H1 (cell line): ENCODE data around the gene HECTD4. TPM values are rescaled to one million over a fixed set of nuclear protein-coding genes. Genes with fewer than 3 reads are reported as not detected.

Source experiments
- CTCF ChIA-PET: fragments of 300-600 bp; sonication (Branson Sonifier 250); formaldehyde crosslinking; loops from one replicate; lab custom pipeline; 2021; ENCODE audit not compliant: partially characterized antibody; lab: Charles Lee
- POLR2A ChIA-PET: fragments of 300-600 bp; sonication (Branson Sonifier 250); formaldehyde crosslinking; loops from one replicate; lab custom pipeline; 2021; ENCODE audit warnings: inconsistent platforms; ENCODE audit not compliant: partially characterized antibody; lab: Charles Lee
- DNase-seq, 2 experiments: peaks; one replicate each; pipeline versions ENCODE4 v3.0.0 to v3.0.0-alpha.2; 2010 to 2022; ENCODE audit warnings: low spot score in 2 of 2, low read depth in 1 of 2, mixed read lengths in 1 of 2
- FAIRE-seq: peaks from 2 replicates; lab custom pipeline; 2011; peaks lifted over from hg19 to GRCh38; lab: Jason Lieb, UNC
- H2AFZ ChIP-seq: 2 replicates; pipeline ENCODE4 v1.8.1; 2012; ENCODE audit warnings: low read length, inconsistent platforms
- H2AK5ac ChIP-seq: 2 replicates; pipeline ENCODE4 v1.6.1; 2013; ENCODE audit warnings: low read depth, low read length
- H2BK120ac ChIP-seq: replicated peaks from 2 replicates; pipeline ENCODE3; 2013; ENCODE audit warnings: low read depth, low read length, inconsistent platforms
- H2BK12ac ChIP-seq: 2 replicates; pipeline ENCODE4 v1.6.1; 2013; ENCODE audit warnings: low read depth, low read length
- H2BK15ac ChIP-seq: 2 replicates; pipeline ENCODE4 v1.6.1; 2013; ENCODE audit warnings: low read length
- H2BK20ac ChIP-seq: 2 replicates; pipeline ENCODE4 v1.6.1; 2013; ENCODE audit warnings: low read length
- H2BK5ac ChIP-seq: 2 replicates; pipeline ENCODE4 v1.6.1; 2013; ENCODE audit warnings: low read depth, low read length
- H3K14ac ChIP-seq: 2 replicates; pipeline ENCODE4 v1.6.1; 2013; ENCODE audit warnings: inconsistent platforms; ENCODE audit not compliant: insufficient read length
- H3K18ac ChIP-seq: 2 replicates; pipeline ENCODE4 v1.6.1; 2013; ENCODE audit warnings: low read length; ENCODE audit errors: extremely low read depth
- H3K23ac ChIP-seq: 2 replicates; pipeline ENCODE4 v1.6.1; 2013; ENCODE audit warnings: inconsistent platforms; ENCODE audit not compliant: insufficient read length
- H3K23me2 ChIP-seq: 2 replicates; pipeline ENCODE4 v1.6.1; 2013; ENCODE audit warnings: low read depth, low read length
- H3K27ac ChIP-seq: 2 replicates; pipeline ENCODE4 v1.6.1; 2011; ENCODE audit warnings: low read depth, low read length, inconsistent platforms
- H3K27me3 ChIP-seq, 4 experiments: replicated peaks in 1 of 4; 1 replicate in 1 of 4; 2 replicates in 3 of 4; pipeline versions ENCODE4 v1.6.1 to v1.8.1; 2011 to 2013; ENCODE audit warnings: low read length in 3 of 4, mild to moderate bottlenecking in 3 of 4, inconsistent platforms in 2 of 4, mixed read lengths in 2 of 4, moderate library complexity in 1 of 4; ENCODE audit not compliant: control insufficient read depth in 3 of 4, insufficient read depth in 3 of 4; ENCODE audit errors: extremely low read depth in 1 of 4
- H3K36me3 ChIP-seq, 4 experiments: 2 replicates each; pipeline versions ENCODE4 v1.6.1 to v1.8.1; 2011 to 2013; ENCODE audit warnings: mild to moderate bottlenecking in 4 of 4, low read length in 3 of 4, moderate library complexity in 2 of 4, control low read depth in 1 of 4, inconsistent platforms in 1 of 4; ENCODE audit not compliant: insufficient read depth in 4 of 4, control insufficient read depth in 2 of 4
- H3K4ac ChIP-seq: replicated peaks from 2 replicates; pipeline ENCODE3; 2013; ENCODE audit warnings: low read length, low read depth, mixed read lengths, inconsistent platforms; ENCODE audit not compliant: insufficient read length
- H3K4me1 ChIP-seq, 4 experiments: replicated peaks in 1 of 4; 1 replicate in 1 of 4; 2 replicates in 3 of 4; pipeline versions ENCODE4 v1.6.1 to v1.8.1; 2011 to 2013; ENCODE audit warnings: low read length in 3 of 4, inconsistent platforms in 2 of 4, mixed read lengths in 1 of 4; ENCODE audit not compliant: insufficient read depth in 4 of 4, control insufficient read depth in 3 of 4
- H3K4me2 ChIP-seq, 2 experiments: 2 replicates each; pipeline versions ENCODE4 v1.6.1 to v1.8.1; 2011 to 2013; ENCODE audit warnings: low read depth in 2 of 2, low read length in 2 of 2, control low read depth in 1 of 2, inconsistent platforms in 1 of 2, mild to moderate bottlenecking in 1 of 2; ENCODE audit not compliant: insufficient read depth in 1 of 2
- H3K4me3 ChIP-seq, 4 experiments: fragments of 200-600, 300-600 bp in 1 of 4; sonication (generic), shearing (Covaris generic), sonication (Bioruptor Twin) in 1 of 4; 2 replicates each; pipeline versions ENCODE4 v1.5.1 to v1.8.1; 2011 to 2016; ENCODE audit warnings: low read length in 4 of 4, low read depth in 3 of 4, control low read depth in 2 of 4, inconsistent platforms in 2 of 4, mild to moderate bottlenecking in 2 of 4, mixed read lengths in 1 of 4, moderate library complexity in 1 of 4; ENCODE audit not compliant: insufficient read depth in 2 of 4; ENCODE audit errors: extremely low read depth in 1 of 4
- H3K56ac ChIP-seq: replicated peaks from 2 replicates; pipeline ENCODE3; 2013; ENCODE audit warnings: low read depth, mild to moderate bottlenecking, mixed read lengths, low read length, inconsistent platforms; ENCODE audit not compliant: insufficient read length
- H3K79me1 ChIP-seq: 2 replicates; pipeline ENCODE4 v1.6.1; 2013; ENCODE audit warnings: low read depth, low read length, control low read depth
- H3K79me2 ChIP-seq, 2 experiments: 2 replicates each; pipeline versions ENCODE4 v1.6.1 to v1.8.1; 2012 to 2013; ENCODE audit warnings: low read length in 2 of 2, mild to moderate bottlenecking in 2 of 2, inconsistent platforms in 1 of 2; ENCODE audit not compliant: insufficient read depth in 2 of 2, control insufficient read depth in 1 of 2
- H3K9ac ChIP-seq, 4 experiments: replicated peaks in 1 of 4; 1 replicate in 1 of 4; 2 replicates in 3 of 4; pipeline versions ENCODE4 v1.6.1 to v1.8.1; 2011 to 2013; ENCODE audit warnings: low read depth in 3 of 4, low read length in 3 of 4, control low read depth in 2 of 4, mild to moderate bottlenecking in 2 of 4, moderate library complexity in 2 of 4, inconsistent platforms in 1 of 4; ENCODE audit errors: extremely low read depth in 1 of 4
- H3K9me3 ChIP-seq, 2 experiments: 2 replicates each; pipeline versions ENCODE4 v1.6.1 to v1.8.1; 2012 to 2013; ENCODE audit warnings: mild to moderate bottlenecking in 2 of 2, moderate library complexity in 2 of 2, control low read depth in 1 of 2, inconsistent platforms in 1 of 2, low read depth in 1 of 2, low read length in 1 of 2, mixed read lengths in 1 of 2; ENCODE audit not compliant: insufficient read depth in 2 of 2
- H4K20me1 ChIP-seq, 2 experiments: replicated peaks in 1 of 2; 2 replicates each; pipeline versions ENCODE3 to v1.8.1; 2011 to 2013; ENCODE audit warnings: inconsistent platforms in 2 of 2, low read length in 2 of 2, mild to moderate bottlenecking in 1 of 2; ENCODE audit not compliant: insufficient read depth in 2 of 2, control insufficient read depth in 1 of 2
- H4K5ac ChIP-seq: 2 replicates; pipeline ENCODE4 v1.6.1; 2013; ENCODE audit warnings: low read length, low read depth, mixed read lengths, inconsistent platforms; ENCODE audit not compliant: insufficient read length
- H4K8ac ChIP-seq: 2 replicates; pipeline ENCODE4 v1.8.0; 2013; ENCODE audit warnings: mild to moderate bottlenecking, moderate library complexity, low read length, inconsistent platforms; ENCODE audit not compliant: insufficient read depth; ENCODE audit errors: extremely low read depth
- H4K91ac ChIP-seq: replicated peaks from 2 replicates; pipeline ENCODE3; 2013; ENCODE audit warnings: low read length, mixed read lengths, inconsistent platforms; ENCODE audit not compliant: insufficient read length
- E2F6 ChIP-seq: IDR thresholded peaks from 2 replicates; pipeline ENCODE4 v1.6.1; 2012; ENCODE audit warnings: inconsistent platforms
- FOSL1 ChIP-seq: IDR thresholded peaks from 2 replicates; pipeline ENCODE4 v1.6.1; 2011; ENCODE audit warnings: mild to moderate bottlenecking, low read depth, low read length, moderate library complexity; ENCODE audit not compliant: insufficient read depth
- POU5F1 ChIP-seq: IDR thresholded peaks from 2 replicates; pipeline ENCODE4 v1.6.1; 2011; ENCODE audit warnings: low read depth, mild to moderate bottlenecking, low read length, moderate library complexity
- TAF1 ChIP-seq: IDR thresholded peaks from 2 replicates; pipeline ENCODE4 v1.6.1; 2011; ENCODE audit warnings: mild to moderate bottlenecking, low read depth, low read length
- TEAD4 ChIP-seq: IDR thresholded peaks from 2 replicates; pipeline ENCODE4 v1.6.1; 2012; ENCODE audit warnings: low read depth, low read length, inconsistent platforms, mixed read lengths
- USF2 ChIP-seq: IDR thresholded peaks from 2 replicates; pipeline ENCODE4 v1.6.1; 2011; ENCODE audit warnings: low read length, improper control_type of control experiment
- WGBS, 2 experiments: shearing (Covaris generic) in 1 of 2; methylation state at CpG; one replicate each; pipeline versions ENCODE4 v1.1.6 to v1.1.7; 2013 to 2015; ENCODE audit warnings: low lambda C conversion rate in 2 of 2, mixed read lengths in 2 of 2, inconsistent platforms in 1 of 2, low coverage in 1 of 2, missing lambda C conversion rate in 1 of 2; ENCODE audit not compliant: insufficient replicate concordance in 2 of 2, insufficient coverage in 1 of 2, insufficient read length in 1 of 2; ENCODE audit errors: extremely low coverage in 1 of 2, missing lambda C conversion rate in 1 of 2; 5-methylcytosine and 5-hydroxymethylcytosine counted together
- polyA plus RNA-seq, 7 experiments: library from polyadenylated mRNA; depleted of rRNA in 3 of 7; stranded (reverse) in 5 of 7; unstranded in 2 of 7; fragments of >200 nt in 5 of 7; fragments of 200-250 nt in 2 of 7; gene quantifications; 1 replicate in 5 of 7; 2 replicates in 1 of 7; 4 replicates in 1 of 7; pipeline versions ENCODE4 v1.2.1 to v1.2.3, GENCODE V29; 2011 to 2013; ENCODE audit warnings: missing spikeins in 2 of 7, mixed read lengths in 2 of 7
- total RNA-seq: library from RNA; stranded (reverse); fragmentation: NEBNext Ultra II Directional; extraction: Animal tissue kit (Norgen Biotek cat#: 25700); gene quantifications from 2 replicates; pipeline ENCODE4 v1.2.1, GENCODE V29; 2021
- TF ChIP-seq, protein P1 (sequence below): IDR thresholded peaks from 2 replicates; pipeline ENCODE4 v1.6.1; 2012; ENCODE audit warnings: low read length, inconsistent platforms

Gene HECTD4
- total and polyA plus RNA-seq, 2 of the 8 experiments (the other 6 are each of a cell fraction or from before 2014, with no cell fraction given): 6.5 to 33.7 TPM

DNA sequence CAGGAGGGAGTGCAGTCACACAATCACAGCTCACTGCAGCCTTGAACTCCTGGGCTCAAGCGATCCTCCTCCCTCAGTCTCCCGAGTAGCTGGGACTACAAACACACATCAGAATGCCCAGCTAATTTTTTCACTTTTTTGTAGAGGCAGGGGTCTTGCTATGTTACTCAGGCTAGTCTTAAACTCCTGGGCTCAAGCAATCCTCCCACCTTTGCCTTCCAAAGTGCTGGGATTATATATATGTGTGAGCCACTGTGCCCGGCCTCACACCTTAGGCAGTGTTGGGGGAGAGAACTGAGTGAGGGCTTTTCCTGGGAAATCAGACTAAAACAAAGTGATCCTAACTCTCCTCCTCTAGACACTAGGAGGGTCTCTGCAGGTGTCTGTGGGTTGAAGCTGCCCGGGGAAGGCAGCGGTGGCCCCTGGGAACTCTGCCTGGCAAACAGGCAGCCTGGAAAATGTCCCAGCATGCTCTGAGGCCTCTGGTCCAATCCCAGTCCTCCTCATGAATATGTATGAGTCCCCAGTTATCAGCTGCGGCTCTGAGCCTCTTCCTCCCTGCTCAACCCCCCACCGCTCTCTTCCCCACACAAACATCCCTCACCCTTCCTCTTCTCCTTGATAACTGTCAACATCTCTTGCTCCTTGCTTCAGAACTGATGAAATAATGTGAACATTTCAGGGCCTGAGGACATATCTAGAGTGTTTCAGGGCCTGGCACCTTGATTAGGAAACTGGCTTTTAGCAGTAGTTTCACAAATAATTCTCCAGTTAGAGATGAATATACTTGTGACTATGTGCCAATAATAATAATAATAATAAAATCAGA lies 265.8 kb downstream of the HECTD4 start:
- no peak overlapping the region for H2BK20ac ChIP-seq
- POLR2A ChIA-PET: interaction anchor here (0.6 to 1.9 kb wide), 8 partner anchors 7 to 325 kb away, joined by 3 to 15 read pairs (median 4); partner anchors contain the start of gene TRAFD1
- H3K4ac ChIP-seq: no peak overlapping the region
- H3K18ac ChIP-seq: peak overlapping the region; percentile 85; the same call in 1 of the 2 replicates
- no peaks in the 10 kb centered on the region for H4K20me1 ChIP-seq
- FAIRE-seq (peak; percentile 66), DNase-seq (peak; percentile 47 to 76)
- H2AK5ac ChIP-seq: no peak overlapping the region
- H3K9me3 ChIP-seq: no peaks in the 10 kb centered on the region
- no peak overlapping the region for H2AFZ ChIP-seq
- H2BK5ac ChIP-seq: no peak overlapping the region
- H3K4me1 ChIP-seq: peaks cover 6 to 15% (median 12%) of the 10 kb centered on the region in 4 experiments; a peak in 6 of 7 replicates
- 37 to 100% methylated on average over 1 to 7 of the region's 7 CpGs for WGBS, 2 experiments
- peak overlapping the region; percentile 42 to 53; a peak in 3 of 4 replicates for H3K4me2 ChIP-seq
- H2BK12ac ChIP-seq: no peak overlapping the region
- H3K79me2 ChIP-seq: no peaks in the 10 kb centered on the region
- no peaks in the 10 kb centered on the region for H3K79me1 ChIP-seq
- no peaks in the 10 kb centered on the region for H3K27me3 ChIP-seq
- 0 out of 2 replicates have a peak overlapping the region, but pooled peaks have one; percentile 28 for H4K8ac ChIP-seq
- no peak overlapping the region; a peak in 1 of 7 replicates for H3K9ac ChIP-seq
- H3K23me2 ChIP-seq: no peaks in the 10 kb centered on the region
- no peak overlapping the region for H3K23ac ChIP-seq
- H3K27ac ChIP-seq: no peak overlapping the region
- CTCF ChIA-PET: interaction anchor here (1.0 to 1.3 kb wide), 2 partner anchors 8 to 21 kb away, joined by 3 read pairs; no protein-coding TSS in a partner anchor
- H2BK15ac ChIP-seq: no peak overlapping the region
- H3K14ac ChIP-seq: no peak overlapping the region
- no peaks in the 10 kb centered on the region for H3K36me3 ChIP-seq
- peak overlapping the region; percentile 61 for H4K5ac ChIP-seq
- no peak overlapping the region for H4K91ac ChIP-seq
- H2BK120ac ChIP-seq: no peak overlapping the region
- H3K4me3 ChIP-seq: peak overlapping the region in 1 of 4 experiments; percentile 30; a peak in 1 of 8 replicates
- no peak overlapping the region for H3K56ac ChIP-seq
- TF ChIP-seq FOSL1 (no peak), USF2 (no peak), POU5F1 (no peak), TAF1 (peak; percentile 64; the same call in 1 of the 2 replicates), TEAD4 (no peak), E2F6 (0 out of 2 replicates have a peak, but pooled peaks have one; percentile 23)
- TF ChIP-seq, protein P1, sequence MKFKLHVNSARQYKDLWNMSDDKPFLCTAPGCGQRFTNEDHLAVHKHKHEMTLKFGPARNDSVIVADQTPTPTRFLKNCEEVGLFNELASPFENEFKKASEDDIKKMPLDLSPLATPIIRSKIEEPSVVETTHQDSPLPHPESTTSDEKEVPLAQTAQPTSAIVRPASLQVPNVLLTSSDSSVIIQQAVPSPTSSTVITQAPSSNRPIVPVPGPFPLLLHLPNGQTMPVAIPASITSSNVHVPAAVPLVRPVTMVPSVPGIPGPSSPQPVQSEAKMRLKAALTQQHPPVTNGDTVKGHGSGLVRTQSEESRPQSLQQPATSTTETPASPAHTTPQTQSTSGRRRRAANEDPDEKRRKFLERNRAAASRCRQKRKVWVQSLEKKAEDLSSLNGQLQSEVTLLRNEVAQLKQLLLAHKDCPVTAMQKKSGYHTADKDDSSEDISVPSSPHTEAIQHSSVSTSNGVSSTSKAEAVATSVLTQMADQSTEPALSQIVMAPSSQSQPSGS: no peak
